GM12864 (cell line): Measurements from ENCODE around the gene ARFGAP1.

Experiments
- DNase-seq: peaks from one replicate; pipeline ENCODE4 v3.0.0-alpha.2; 2011; ENCODE audit warnings: low read depth
- H3K4me3 ChIP-seq: 2 replicates; pipeline ENCODE4 v1.5.1; 2011; ENCODE audit warnings: mild to moderate bottlenecking, low read depth, low read length, control low read depth
- CTCF ChIP-seq: IDR thresholded peaks from 2 replicates; pipeline ENCODE4 v1.5.1; 2011; ENCODE audit warnings: low read depth, mild to moderate bottlenecking, moderate library complexity, low read length, control low read depth, inconsistent platforms; ENCODE audit errors: missing control alignments

ARFGAP1 gene

GRCh38 chr20:63294536-63294900 lies 21.9 kb downstream of the ARFGAP1 start:
- no peak for DNase-seq
- no peak overlapping the region for H3K4me3 ChIP-seq
- TF ChIP-seq CTCF: no peak

DNA sequence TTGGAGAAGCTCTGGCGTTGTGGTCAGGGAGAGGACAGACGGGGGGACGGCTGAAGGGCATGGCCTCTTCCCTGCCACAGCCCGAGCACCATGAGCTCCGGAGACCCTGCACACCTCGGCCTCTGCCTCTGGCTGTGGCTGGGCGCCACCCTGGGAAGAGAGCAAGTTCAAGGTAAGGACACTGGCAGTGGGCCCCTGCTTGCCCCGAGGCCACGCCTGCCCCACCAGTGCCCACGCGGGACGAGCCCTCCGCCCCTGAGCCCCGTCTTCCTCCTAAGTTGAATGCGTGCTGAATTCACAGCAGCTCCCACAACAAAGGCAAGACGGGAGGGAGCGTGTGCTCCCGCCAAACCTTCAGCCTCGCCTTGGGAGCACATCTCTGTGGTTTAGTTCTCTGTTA lies 22.4 kb downstream of the ARFGAP1 start:
- no peak for DNase-seq
- no peak overlapping the region for H3K4me3 ChIP-seq
- no peak for TF ChIP-seq CTCF

DNA sequence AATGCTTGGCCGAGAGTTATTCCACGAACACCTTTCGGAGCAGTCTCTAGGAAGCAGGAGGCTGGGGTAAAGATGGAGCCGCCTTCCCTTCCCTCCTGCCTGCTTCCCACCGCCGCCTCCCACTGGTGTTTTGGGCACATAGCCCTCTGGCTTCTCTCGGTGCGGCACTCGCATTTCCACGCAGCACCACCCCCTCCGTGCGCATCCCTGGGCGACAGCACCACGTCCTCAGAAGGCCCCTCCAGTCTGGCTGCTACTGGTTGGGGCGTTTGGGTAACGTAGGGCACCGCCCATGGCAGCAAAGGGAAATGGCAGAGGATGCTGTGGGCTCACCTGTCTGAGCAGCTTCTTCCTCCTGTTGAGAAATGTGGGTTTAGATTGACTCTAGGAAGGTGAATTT lies 22.8 kb downstream of the ARFGAP1 start:
- DNase-seq: no peak
- H3K4me3 ChIP-seq: no peak overlapping the region
- TF ChIP-seq CTCF: peak; percentile 3

DNA sequence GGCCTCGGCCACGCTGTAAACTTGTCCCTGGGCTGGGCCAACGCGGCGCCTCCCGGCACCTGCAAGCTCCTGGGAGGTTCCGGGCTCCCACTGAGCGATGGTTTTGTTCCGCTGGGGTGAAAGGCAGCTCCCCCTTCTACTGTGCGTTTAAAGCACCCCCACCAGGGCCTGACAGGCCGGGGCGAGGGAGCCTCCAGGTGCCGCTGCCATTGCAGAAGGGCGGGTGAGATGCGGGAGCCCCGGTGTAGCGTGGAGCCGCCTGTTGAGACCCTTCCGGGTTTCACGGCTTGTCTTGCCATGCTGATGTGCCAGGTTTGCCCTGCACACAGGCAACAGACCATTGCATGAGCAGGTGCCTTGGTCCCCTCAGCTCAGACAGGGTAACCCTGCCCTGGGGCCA lies 23.2 kb downstream of the ARFGAP1 start:
- no peak overlapping the region for H3K4me3 ChIP-seq
- no peak for DNase-seq
- TF ChIP-seq CTCF: no peak

DNA sequence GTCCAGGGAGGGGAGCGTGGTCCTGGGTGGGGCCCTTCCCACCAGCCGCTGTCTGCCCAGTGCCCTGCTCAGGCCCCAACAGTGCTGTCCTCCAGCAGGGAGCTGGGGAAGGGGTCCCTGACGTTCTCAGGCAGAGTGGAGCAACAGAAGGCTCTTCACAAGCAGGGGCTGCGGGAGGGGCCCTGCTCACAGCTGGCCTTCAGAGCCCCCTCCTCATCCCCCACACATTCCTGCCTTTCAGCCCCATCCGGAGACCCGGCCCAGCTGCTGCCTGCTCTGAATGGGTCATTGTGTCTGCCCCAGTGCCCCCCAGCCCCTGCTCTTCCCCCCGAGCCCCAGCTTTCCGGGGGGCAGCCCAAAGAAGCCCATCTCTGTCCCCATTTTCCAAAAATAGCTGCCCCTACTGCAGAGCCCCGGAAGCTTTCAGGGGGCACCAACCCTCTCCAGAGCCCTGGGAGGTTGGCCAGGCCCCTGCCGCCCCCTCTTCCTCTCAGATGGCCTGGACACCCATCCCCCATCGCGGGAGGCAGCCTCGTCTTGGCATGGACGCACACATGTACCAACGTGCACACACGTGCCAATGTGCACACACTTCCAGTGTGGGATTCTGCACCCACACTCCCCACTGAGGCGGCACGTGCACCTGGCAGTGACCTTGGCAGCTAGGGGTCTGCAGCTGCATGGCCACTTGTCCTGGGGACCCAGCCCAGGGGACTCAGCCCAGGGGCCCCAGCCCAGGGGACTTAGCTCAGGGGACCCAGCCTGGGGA lies 24.1 kb downstream of the ARFGAP1 start:
- no peak for TF ChIP-seq CTCF
- no peak for DNase-seq
- no peak overlapping the region for H3K4me3 ChIP-seq

DNA sequence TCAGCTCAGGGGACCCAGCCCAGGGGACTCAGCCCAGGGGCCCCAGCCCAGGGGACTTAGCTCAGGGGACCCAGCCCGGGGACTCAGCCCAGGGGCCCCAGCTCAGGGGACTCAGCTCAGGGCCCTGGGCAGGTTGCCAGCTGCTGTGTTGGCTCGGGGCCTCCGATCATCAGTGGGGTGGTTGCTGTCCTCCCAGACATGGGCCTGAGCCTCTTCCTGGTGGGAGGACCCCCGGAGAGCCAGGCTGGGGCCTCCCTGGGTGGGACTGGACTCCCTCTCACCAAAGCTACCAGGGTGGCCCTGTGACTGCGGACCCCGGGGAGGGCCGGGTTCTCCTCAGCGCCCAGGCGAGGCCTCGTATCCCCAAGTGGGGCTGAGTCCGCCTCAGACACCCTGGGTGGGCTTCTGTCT lies 24.8 kb downstream of the ARFGAP1 start:
- no peak for DNase-seq
- H3K4me3 ChIP-seq: no peak overlapping the region
- no peak for TF ChIP-seq CTCF

- H3K4me3 ChIP-seq: no peak overlapping the region
- DNase-seq: no peak
- TF ChIP-seq CTCF: no peak
Measured at GRCh38 chr20:63297796-63298572, 25.4 kb downstream of the ARFGAP1 start.
